H1 (cell line): ENCODE data around the gene SYCE1L. TPM values are rescaled to one million over a fixed set of nuclear protein-coding genes. Genes with fewer than 3 reads are reported as not detected.

Source experiments
- CTCF ChIP-seq, 3 experiments: IDR thresholded peaks; 1 replicate in 2 of 3; 2 replicates in 1 of 3; pipeline versions ENCODE4 v1.5.1 to v1.6.1; 2011; ENCODE audit warnings: low read length in 3 of 3, mild to moderate bottlenecking in 3 of 3, inconsistent platforms in 2 of 3, low read depth in 1 of 3, moderate library complexity in 1 of 3; ENCODE audit not compliant: insufficient read depth in 1 of 3; ENCODE audit errors: control extremely low read depth in 1 of 3
- polyA plus RNA-seq, 7 experiments: library from polyadenylated mRNA; depleted of rRNA in 3 of 7; stranded (reverse) in 5 of 7; unstranded in 2 of 7; fragments of >200 nt in 5 of 7; fragments of 200-250 nt in 2 of 7; gene quantifications; 1 replicate in 5 of 7; 2 replicates in 1 of 7; 4 replicates in 1 of 7; pipeline versions ENCODE4 v1.2.1 to v1.2.3, GENCODE V29; 2011 to 2013; ENCODE audit warnings: missing spikeins in 2 of 7, mixed read lengths in 2 of 7
- total RNA-seq: library from RNA; stranded (reverse); fragmentation: NEBNext Ultra II Directional; extraction: Animal tissue kit (Norgen Biotek cat#: 25700); gene quantifications from 2 replicates; pipeline ENCODE4 v1.2.1, GENCODE V29; 2021

SYCE1L gene
- total and polyA plus RNA-seq, 2 of the 8 experiments (the other 6 are each of a cell fraction or from before 2014, with no cell fraction given), result 5.8 to 6.8 TPM

DNA sequence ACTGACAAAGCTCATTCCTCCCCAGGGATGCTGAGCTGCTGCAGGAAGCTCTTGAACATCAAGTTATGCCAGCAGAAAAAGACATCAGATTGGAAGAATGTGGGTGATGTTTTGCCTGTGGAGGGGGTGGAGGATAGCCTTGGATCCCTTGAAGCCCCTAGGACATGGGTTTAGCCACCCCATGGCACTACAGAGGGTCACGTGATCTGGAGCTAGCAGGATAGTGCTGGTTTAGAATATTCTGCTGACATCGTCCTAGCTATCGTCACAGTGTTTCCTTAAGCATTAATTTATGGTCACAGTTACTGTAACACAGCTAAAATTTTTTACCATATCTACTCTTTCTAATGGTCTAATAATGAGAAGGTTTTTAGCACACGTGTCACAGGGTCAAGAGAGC, 28.4 kb upstream of the SYCE1L start (continued):
- no peak for TF ChIP-seq CTCF (IDR thresholded peaks at IDR 0.05; ENCODE audit: control extremely low read depth in 1 of 3, insufficient read depth in 1 of 3, low read depth in 1 of 3, low read length in 3 of 3)
